Skin epidermis (tissue), 12 donors: ENCODE results near the gene CDC42.
"Not testable (repeated sequence)": the region's sequence is repeated elsewhere in the genome, so short reads cannot be mapped to it uniquely, and the experiment has no call there.

Experiments
- H3K27ac ChIP-seq, 21 experiments: fragments of 200-600 bp; sonication (generic) in 11 of 21; one replicate each; pipeline ENCODE4 v1.5.0; 2020; ENCODE audit warnings: mild to moderate bottlenecking in 3 of 21, inconsistent platforms in 2 of 21, moderate library complexity in 2 of 21
- H3K4me3 ChIP-seq, 7 experiments: fragments of 200-600 bp; sonication (generic) in 2 of 7; one replicate each; pipeline ENCODE4 v1.5.0; 2020; ENCODE audit warnings: inconsistent platforms in 2 of 7, mild to moderate bottlenecking in 2 of 7, moderate library complexity in 1 of 7

CDC42 gene

GRCh38 chr1:22052115-22053016, at the start of gene CDC42:
Gene CDC42 (plus strand): TSS chr1:22052709. CDS start chr1:22078479, 25,770 bp downstream.
- H3K27ac ChIP-seq: peak within 1 kb of the TSS; percentile 97 to 100 (median 100)

GRCh38 chr1:22002875-22003274, 49.6 kb upstream of the CDC42 start:
- H3K27ac ChIP-seq, H3K4me3 ChIP-seq: not testable (repeated sequence)

More at GRCh38 chr1:22052115-22053016, at the start of gene CDC42:
- H3K4me3 ChIP-seq: peak within 1 kb of the TSS; percentile 80 to 99 (median 92)

- H3K4me3 ChIP-seq, H3K27ac ChIP-seq: not testable (repeated sequence)
Observed at GRCh38 chr1:22003959-22004358, 48.5 kb upstream of the CDC42 start.

DNA sequence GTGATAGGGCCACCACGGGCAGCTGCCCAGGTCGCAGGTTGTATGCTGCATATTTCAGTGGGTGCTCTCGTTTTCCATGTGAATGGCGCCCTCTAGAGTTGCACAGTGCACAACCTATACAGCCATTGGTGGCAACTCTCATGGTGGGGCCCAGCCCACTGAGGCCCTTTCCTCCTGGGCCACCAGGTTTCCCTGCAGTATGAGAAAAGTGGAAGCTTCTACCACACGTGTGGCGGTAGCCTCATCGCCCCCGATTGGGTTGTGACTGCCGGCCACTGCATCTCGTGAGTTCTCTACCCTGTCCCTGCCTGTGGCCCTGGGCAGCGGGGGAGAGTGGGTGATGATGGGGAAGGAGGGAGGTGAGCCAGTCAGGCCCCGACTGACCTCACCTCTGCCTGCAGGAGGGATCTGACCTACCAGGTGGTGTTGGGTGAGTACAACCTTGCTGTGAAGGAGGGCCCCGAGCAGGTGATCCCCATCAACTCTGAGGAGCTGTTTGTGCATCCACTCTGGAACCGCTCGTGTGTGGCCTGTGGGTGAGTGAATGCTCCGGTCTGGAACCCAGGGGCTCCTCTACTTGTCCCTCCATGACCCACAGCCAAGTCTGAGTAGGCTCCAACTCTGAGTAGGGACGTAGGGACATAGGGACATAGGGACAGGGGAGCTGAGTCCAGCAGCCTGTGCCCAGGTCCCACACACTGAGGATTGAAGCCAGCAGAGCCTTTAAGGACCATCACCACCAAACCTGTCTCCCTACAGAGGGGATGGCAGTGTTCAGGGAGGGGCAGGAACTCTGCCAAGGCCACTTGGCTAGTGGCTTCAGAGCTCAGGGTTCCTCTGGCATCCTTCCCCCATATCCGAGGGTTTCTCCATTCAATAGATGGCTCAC, 47.0 kb upstream of the CDC42 start:
- not testable (repeated sequence) for H3K27ac ChIP-seq, H3K4me3 ChIP-seq

DNA sequence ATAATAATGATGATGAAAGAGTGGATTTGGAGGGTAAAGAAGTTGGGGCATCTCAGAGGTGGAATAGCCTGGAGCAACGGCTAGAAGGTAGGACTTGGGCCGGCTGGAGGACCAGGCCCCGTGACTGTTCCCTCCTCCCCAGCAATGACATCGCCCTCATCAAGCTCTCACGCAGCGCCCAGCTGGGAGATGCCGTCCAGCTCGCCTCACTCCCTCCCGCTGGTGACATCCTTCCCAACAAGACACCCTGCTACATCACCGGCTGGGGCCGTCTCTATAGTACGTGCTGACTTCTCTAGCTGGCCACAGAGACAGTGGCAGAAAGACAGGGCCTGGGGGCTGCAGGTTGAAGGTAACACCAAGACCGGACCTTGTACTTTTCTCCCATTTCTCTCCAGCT, 45.8 kb upstream of the CDC42 start:
- not testable (repeated sequence) for H3K4me3 ChIP-seq

DNA sequence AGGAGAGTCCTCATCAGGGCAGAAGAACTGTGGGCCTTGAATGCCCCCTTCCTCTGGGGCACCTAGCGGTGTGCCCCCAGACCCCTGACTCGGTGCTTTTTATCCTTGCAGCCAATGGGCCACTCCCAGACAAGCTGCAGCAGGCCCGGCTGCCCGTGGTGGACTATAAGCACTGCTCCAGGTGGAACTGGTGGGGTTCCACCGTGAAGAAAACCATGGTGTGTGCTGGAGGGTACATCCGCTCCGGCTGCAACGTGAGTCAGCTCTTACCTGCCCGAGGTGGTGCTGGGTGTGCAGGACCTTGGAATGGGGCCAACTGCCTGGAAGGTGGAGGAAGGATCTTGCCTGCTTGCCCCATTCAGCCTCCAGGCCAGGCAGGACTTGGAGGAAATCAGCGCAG, 45.2 kb upstream of the CDC42 start:
- not testable (repeated sequence) for H3K4me3 ChIP-seq

More for the DNA sequence above, 45.8 kb upstream of the CDC42 start:
- not testable (repeated sequence) for H3K27ac ChIP-seq

GRCh38 chr1:22009566-22009965, 42.9 kb upstream of the CDC42 start:
- not testable (repeated sequence) for H3K4me3 ChIP-seq, H3K27ac ChIP-seq

More for the DNA sequence above, 45.2 kb upstream of the CDC42 start:
- not testable (repeated sequence) for H3K27ac ChIP-seq

DNA sequence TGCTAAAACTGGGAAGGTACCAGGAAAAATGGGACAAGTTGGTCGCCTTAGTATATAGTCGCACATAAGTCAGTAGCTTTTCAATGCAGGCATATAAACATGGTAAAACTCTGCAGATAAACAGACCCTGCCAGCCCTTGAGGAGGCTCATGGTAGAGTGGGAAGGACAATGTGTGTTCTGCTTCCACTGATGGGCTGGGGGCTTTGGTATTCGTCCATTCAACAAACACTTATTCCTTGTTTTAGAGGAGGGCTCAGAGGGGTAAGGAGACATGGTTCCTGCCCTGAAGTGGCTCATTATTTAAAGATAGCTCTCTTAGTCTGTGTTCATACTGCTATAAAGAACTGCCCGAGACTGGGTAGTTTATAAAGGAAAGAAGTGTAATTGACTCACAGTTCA, 39.8 kb upstream of the CDC42 start:
- H3K27ac ChIP-seq, H3K4me3 ChIP-seq: not testable (repeated sequence)

- not testable (repeated sequence) for H3K27ac ChIP-seq, H3K4me3 ChIP-seq
Observed at GRCh38 chr1:22014575-22015206, 37.8 kb upstream of the CDC42 start.

GRCh38 chr1:22018583-22019559, 33.6 kb upstream of the CDC42 start:
- Histone ChIP-seq H3K4me3 (no peak overlapping the region), H3K27ac (peak overlapping the region in 11 of 21 experiments; percentile 3 to 76 (median 55))

- Histone ChIP-seq H3K4me3 (no peak overlapping the region), H3K27ac (no peak overlapping the region)
Observed at GRCh38 chr1:22021061-22021460, 31.4 kb upstream of the CDC42 start.

GRCh38 chr1:22024485-22025367, 27.8 kb upstream of the CDC42 start:
- Histone ChIP-seq H3K4me3 (peak overlapping the region; percentile 63 to 95 (median 92)), H3K27ac (peak overlapping the region; percentile 31 to 99 (median 98))

DNA sequence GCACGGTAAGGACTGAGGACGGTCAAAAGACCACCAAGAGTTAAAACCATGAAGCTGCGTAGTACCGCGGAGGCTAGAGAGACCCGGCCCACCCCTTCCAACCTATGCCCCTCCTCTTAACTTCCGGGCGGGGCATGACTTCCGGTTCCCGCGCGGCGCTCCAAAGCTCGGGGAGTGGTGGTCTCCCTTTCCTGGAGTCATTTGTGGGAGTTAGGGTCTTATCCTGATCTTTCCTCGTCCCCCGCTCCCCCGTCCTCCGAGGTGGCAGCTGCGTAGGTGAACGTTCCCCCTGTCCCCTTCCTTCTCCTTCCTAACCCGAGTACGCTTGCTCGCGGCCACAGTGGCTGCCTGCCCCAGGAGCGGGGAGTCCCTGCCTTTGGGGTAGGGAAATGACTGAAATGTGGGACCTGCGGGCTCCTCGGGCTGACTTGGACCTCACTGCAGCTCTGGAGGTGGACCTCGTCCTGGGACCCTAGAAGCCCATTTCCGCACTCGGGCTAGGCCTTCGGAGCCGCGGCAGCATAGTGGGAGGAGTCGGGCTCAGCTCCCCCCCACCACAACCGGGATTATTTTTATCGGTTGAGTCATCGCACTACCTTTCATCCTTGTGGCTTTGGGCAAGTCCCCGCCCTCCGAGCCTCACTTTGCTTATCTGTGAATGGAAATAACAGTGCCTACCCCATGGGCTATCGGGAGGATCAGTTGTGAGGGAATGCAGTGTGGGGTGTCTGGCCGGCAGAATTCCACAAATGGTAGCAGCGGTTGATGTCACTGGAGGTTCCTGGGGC, 26.9 kb upstream of the CDC42 start:
- H3K27ac ChIP-seq: peak overlapping the region; percentile 89 to 99 (median 98)

GRCh38 chr1:22026924-22027289, 25.6 kb upstream of the CDC42 start:
- Histone ChIP-seq H3K27ac (no peak overlapping the region), H3K4me3 (no peak overlapping the region)

More for the DNA sequence above, 26.9 kb upstream of the CDC42 start:
- H3K4me3 ChIP-seq: peak overlapping the region; percentile 63 to 95 (median 92)

- no peak overlapping the region for H3K27ac ChIP-seq
Observed at GRCh38 chr1:22030057-22030456, 22.5 kb upstream of the CDC42 start.

GRCh38 chr1:22030473-22030872, 22.0 kb upstream of the CDC42 start:
- no peak overlapping the region for H3K4me3 ChIP-seq
- H3K27ac ChIP-seq: no peak overlapping the region

More at GRCh38 chr1:22030057-22030456, 22.5 kb upstream of the CDC42 start:
- H3K4me3 ChIP-seq: no peak overlapping the region
